Endodermal cell (in vitro differentiated cells): ENCODE measurements around the gene CEP170B. TPM values are rescaled to one million over a fixed set of nuclear protein-coding genes. Genes with fewer than 3 reads are reported as not detected.

Source experiments
- DNase-seq: peaks from one replicate; pipeline ENCODE4 v3.0.0-alpha.2; 2017
- H3K27ac ChIP-seq: 2 replicates; pipeline ENCODE4 v1.5.1; 2013; ENCODE audit warnings: mild to moderate bottlenecking, low read depth, low read length, moderate library complexity
- H3K27me3 ChIP-seq: 2 replicates; pipeline ENCODE4 v1.6.1; 2013; ENCODE audit warnings: mild to moderate bottlenecking, low read length, moderate library complexity; ENCODE audit not compliant: insufficient read depth, control insufficient read depth, poor library complexity, severe bottlenecking
- H3K36me3 ChIP-seq: 2 replicates; pipeline ENCODE4 v1.7.0; 2013; ENCODE audit warnings: mild to moderate bottlenecking, low read length, moderate library complexity; ENCODE audit not compliant: control insufficient read depth, insufficient read depth
- H3K4me1 ChIP-seq: one replicate; pipeline ENCODE4 v1.7.0; 2013; ENCODE audit warnings: low read length; ENCODE audit not compliant: control insufficient read depth, insufficient read depth
- H3K4me3 ChIP-seq: 2 replicates; pipeline ENCODE4 v1.5.1; 2013; ENCODE audit warnings: mild to moderate bottlenecking, low read length, moderate library complexity
- H3K9ac ChIP-seq: 2 replicates; pipeline ENCODE4 v1.6.1; 2013; ENCODE audit warnings: mild to moderate bottlenecking, low read length, moderate library complexity; ENCODE audit not compliant: poor library complexity, severe bottlenecking; ENCODE audit errors: extremely low read depth
- H3K9me3 ChIP-seq: 2 replicates; pipeline ENCODE4 v1.6.1; 2013; ENCODE audit warnings: mild to moderate bottlenecking, low read length, moderate library complexity; ENCODE audit not compliant: control insufficient read depth
- H3K27ac Mint-ChIP-seq: 2 replicates; pipeline ENCODE4 v1.8.0; 2020; ENCODE audit warnings: mixed read lengths
- H3K27me3 Mint-ChIP-seq: 2 replicates; pipeline ENCODE4 v1.8.0; 2021; ENCODE audit warnings: mild to moderate bottlenecking, mixed read lengths; ENCODE audit not compliant: insufficient read depth
- H3K36me3 Mint-ChIP-seq: 2 replicates; pipeline ENCODE4 v1.8.0; 2020; ENCODE audit warnings: low read depth, mixed read lengths
- H3K4me1 Mint-ChIP-seq: 2 replicates; pipeline ENCODE4 v1.8.0; 2020; ENCODE audit warnings: mixed read lengths
- H3K4me3 Mint-ChIP-seq: 2 replicates; pipeline ENCODE4 v1.8.0; 2020; ENCODE audit warnings: mild to moderate bottlenecking, moderate library complexity, mixed read lengths
- H3K9me3 Mint-ChIP-seq: 2 replicates; pipeline ENCODE4 v1.8.0; 2020; ENCODE audit warnings: mild to moderate bottlenecking, mixed read lengths
- CTCF ChIP-seq: fragments of 200-600 bp; sonication (generic); conservative IDR thresholded peaks from 2 replicates; pipeline ENCODE4 v1.5.0; 2021; ENCODE audit warnings: antibody characterized with exemption, mild to moderate bottlenecking
- WGBS, 2 experiments: methylation state at CpG; one replicate each; pipeline versions ENCODE4 v1.1.5 to v1.1.7; 2013; ENCODE audit warnings: missing lambda C conversion rate in 2 of 2, mixed read lengths in 1 of 2; ENCODE audit not compliant: insufficient coverage in 1 of 2, insufficient read length in 1 of 2; 5-methylcytosine and 5-hydroxymethylcytosine counted together
- long read RNA-seq, 4 experiments: library from polyadenylated mRNA in 2 of 4; library from RNA in 1 of 4; library from capped mRNA in 1 of 4; stranded (forward) in 3 of 4; unstranded in 1 of 4; transcript quantifications; one replicate each; pipeline ENCODE4 v2.0.0, GENCODE V29; 2020 to 2021; ENCODE audit warnings: inconsistent platforms in 1 of 4
- polyA plus RNA-seq, 2 experiments: library from polyadenylated mRNA; stranded (reverse); fragments of 50-300 nt; gene quantifications; one replicate each; pipeline ENCODE4 v1.2.3, GENCODE V29; 2013
- total RNA-seq, 2 donors: library from RNA; stranded (reverse); fragmentation: NEBNext Ultra II Directional in 1 of 2; extraction: Animal tissue kit (Norgen Biotek cat#: 25700) in 1 of 2; gene quantifications; 2 replicates in 1 of 2; 3 replicates in 1 of 2; pipeline ENCODE4 v1.2.1, GENCODE V29; 2021

The CEP170B gene
- 10 to 100 TPM; 38.9 to 43.1 TPM for total RNA-seq
- 13.9 TPM for polyA plus RNA-seq (2013, experiment 1 of 2)
- polyA plus RNA-seq (2013, experiment 2 of 2), result 15.1 TPM
- long read RNA-seq, experiment 1, partial matches to known transcripts, result 17 of 22 reads
- long read RNA-seq, experiment 1, other reads (novel, unspliced or antisense), result 3 of 22 reads
- long read RNA-seq, experiment 2, partial matches to known transcripts, result 22 of 39 reads
- long read RNA-seq, experiment 2, other reads (novel, unspliced or antisense), result 15 of 39 reads
- long read RNA-seq, experiment 3, partial matches to known transcripts, result 0 of 7 reads
- long read RNA-seq, experiment 3, other reads (novel, unspliced or antisense), result 7 of 7 reads
- long read RNA-seq, experiment 4, partial matches to known transcripts, result 0 of 1 reads
- long read RNA-seq, experiment 4, other reads (novel, unspliced or antisense), result 0 of 1 reads

DNA sequence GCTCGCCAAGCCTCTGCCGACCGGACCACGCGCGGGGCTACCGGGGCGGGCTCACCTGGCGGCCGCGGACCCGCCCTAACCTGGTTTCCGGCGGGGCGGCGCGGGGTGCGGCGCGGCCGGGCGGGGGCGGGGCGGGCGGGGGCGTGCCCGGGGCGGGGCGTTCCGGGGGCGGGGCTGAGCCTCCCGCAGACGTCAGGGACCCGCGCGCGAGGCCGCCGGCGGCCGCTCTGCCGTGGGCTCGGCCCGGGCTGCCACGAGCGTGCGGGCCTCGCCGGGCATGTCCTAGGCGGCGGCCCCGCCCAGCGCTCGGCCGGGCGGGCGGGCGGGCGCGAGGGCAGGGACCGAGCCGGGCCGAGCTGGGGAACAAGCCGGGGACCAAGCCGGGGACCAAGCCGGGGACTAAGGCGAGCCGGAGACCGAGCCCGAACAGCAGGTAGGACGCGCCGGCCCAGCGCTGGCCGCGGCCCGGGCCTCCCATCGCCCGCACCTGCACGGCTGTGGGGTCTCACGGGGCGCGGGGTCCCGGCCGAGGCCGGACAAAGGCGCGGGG is at the start of gene CEP170B:
TSS of gene CEP170B (plus strand) at position 188 of the 550 bp plus-strand sequence. CDS start 3,183 bp downstream, outside the sequence.
- peak within 1 kb of the TSS; percentile 88 for H3K27ac Mint-ChIP-seq

GRCh38 chr14:104816616-104816884 is 48.5 kb upstream of the CEP170B start:
- TF ChIP-seq CTCF, result no peak
- peaks cover 7% of the 10 kb centered on the region for H3K36me3 ChIP-seq
- peak overlapping the region; percentile 96 for H3K4me3 ChIP-seq
- no peak for DNase-seq
- no peaks in the 10 kb centered on the region for H3K9me3 ChIP-seq
- H3K27me3 ChIP-seq, result no peaks in the 10 kb centered on the region
- H3K4me1 Mint-ChIP-seq, result peaks cover 4% of the 10 kb centered on the region
- H3K9me3 Mint-ChIP-seq, result no peaks in the 10 kb centered on the region
- peaks cover 5% of the 10 kb centered on the region for H3K36me3 Mint-ChIP-seq
- peak overlapping the region; percentile 92 for H3K27ac ChIP-seq
- 8 to 40% methylated on average over 1 to 8 of the region's 8 CpGs for WGBS, 2 experiments
- H3K9ac ChIP-seq, result peak overlapping the region; percentile 70
- no peaks in the 10 kb centered on the region for H3K27me3 Mint-ChIP-seq
- H3K27ac Mint-ChIP-seq, result peak overlapping the region; percentile 90
- H3K4me3 Mint-ChIP-seq, result peak overlapping the region; percentile 83
- no peaks in the 10 kb centered on the region for H3K4me1 ChIP-seq

More for the DNA sequence above, at the start of gene CEP170B:
- no peaks in the 10 kb centered on the region for H3K9me3 ChIP-seq
- peak within 1 kb of the TSS; percentile 44 for H3K9ac ChIP-seq
- peaks cover 11% of the 10 kb centered on the region for H3K27me3 ChIP-seq
- H3K4me3 Mint-ChIP-seq, result peak within 1 kb of the TSS; percentile 84
- no peaks in the 10 kb centered on the region for H3K9me3 Mint-ChIP-seq
- WGBS, 2 experiments, result 0% methylated on average over 67 of the region's 88 CpGs; no CpG with 5 or more reads in 1 of the 2 experiments
- H3K4me3 ChIP-seq, result peak within 1 kb of the TSS; percentile 84
- H3K36me3 Mint-ChIP-seq, result peaks cover 5% of the 10 kb centered on the region
- peaks cover 3% of the 10 kb centered on the region for H3K4me1 Mint-ChIP-seq
- H3K36me3 ChIP-seq, result peaks cover 4% of the 10 kb centered on the region
- H3K4me1 ChIP-seq, result no peaks in the 10 kb centered on the region
- peak; percentile 84 for DNase-seq
- TF ChIP-seq CTCF, result no peak
- H3K27me3 Mint-ChIP-seq, result no peaks in the 10 kb centered on the region
- no peak within 1 kb of the TSS for H3K27ac ChIP-seq

- Histone ChIP-seq H3K27ac (no peak overlapping the region), H3K9me3 (no peaks in the 10 kb centered on the region), H3K4me3 (no peak overlapping the region), H3K27me3 (no peaks in the 10 kb centered on the region), H3K9ac (no peak overlapping the region), H3K36me3 (peaks cover 7% of the 10 kb centered on the region), H3K4me1 (no peaks in the 10 kb centered on the region)
- H3K9me3 Mint-ChIP-seq, result no peaks in the 10 kb centered on the region
- peaks cover 5% of the 10 kb centered on the region for H3K36me3 Mint-ChIP-seq
- H3K4me3 Mint-ChIP-seq, result no peak overlapping the region
- peaks cover 5% of the 10 kb centered on the region for H3K4me1 Mint-ChIP-seq
- WGBS, 2 experiments, result 95 to 96% methylated on average over 6 to 8 of the region's 8 CpGs
- no peaks in the 10 kb centered on the region for H3K27me3 Mint-ChIP-seq
- H3K27ac Mint-ChIP-seq, result no peak overlapping the region
- no peak for TF ChIP-seq CTCF
- DNase-seq, result peak; percentile 8
These were observed 46.9 kb upstream of the CEP170B start for GRCh38 chr14:104817930-104818713.
